CD8-positive, alpha-beta memory T cell (primary cell): ENCODE data around the gene CCDC158. TPM values are rescaled to one million over a fixed set of nuclear protein-coding genes. Genes with fewer than 3 reads are reported as not detected.

Source experiments
- CTCF ChIA-PET: fragments of 350-600 bp; sonication (Branson Sonifier 250); formaldehyde crosslinking; loops from one replicate; lab custom pipeline; 2021; ENCODE audit warnings: antibody characterized with exemption; lab: Charles Lee
- POLR2A ChIA-PET: fragments of 350-600 bp; sonication (Branson Sonifier 250); formaldehyde crosslinking; loops from one replicate; lab custom pipeline; 2021; ENCODE audit warnings: antibody characterized with exemption; lab: Charles Lee
- DNase-seq, 5 donors: peaks; one replicate each; pipeline versions ENCODE4 v3.0.0 to v3.0.0-alpha.2; 2020 to 2022; ENCODE audit warnings: mixed read lengths in 1 of 5
- H3K27ac ChIP-seq: one replicate; pipeline ENCODE4 v1.7.0; 2013; ENCODE audit warnings: low read depth, mild to moderate bottlenecking, low read length, moderate library complexity
- H3K27me3 ChIP-seq: 2 replicates; pipeline ENCODE4 v1.7.0; 2013; ENCODE audit warnings: low read length, mild to moderate bottlenecking; ENCODE audit not compliant: insufficient read depth, poor library complexity, severe bottlenecking
- H3K36me3 ChIP-seq: 2 replicates; pipeline ENCODE4 v1.7.0; 2013; ENCODE audit warnings: mild to moderate bottlenecking, low read length, moderate library complexity; ENCODE audit not compliant: insufficient read depth
- H3K4me1 ChIP-seq: 2 replicates; pipeline ENCODE4 v1.7.0; 2013; ENCODE audit warnings: mild to moderate bottlenecking, low read length, moderate library complexity; ENCODE audit not compliant: insufficient read depth
- H3K4me3 ChIP-seq: 2 replicates; pipeline ENCODE4 v1.7.0; 2013; ENCODE audit warnings: mild to moderate bottlenecking, low read length
- H3K9me3 ChIP-seq: 2 replicates; pipeline ENCODE4 v1.7.0; 2013; ENCODE audit warnings: mild to moderate bottlenecking, low read length
- H3K27ac Mint-ChIP-seq, 8 donors: one replicate each; pipeline ENCODE4 v1.8.0; 2020 to 2021; ENCODE audit warnings: mixed read lengths in 8 of 8, mild to moderate bottlenecking in 6 of 8, inconsistent platforms in 3 of 8, moderate library complexity in 3 of 8
- H3K27me3 Mint-ChIP-seq, 2 donors: one replicate each; pipeline ENCODE4 v1.8.0; 2020 to 2021; ENCODE audit warnings: mixed read lengths in 2 of 2, mild to moderate bottlenecking in 1 of 2, moderate library complexity in 1 of 2
- H3K36me3 Mint-ChIP-seq, 3 donors: one replicate each; pipeline ENCODE4 v1.8.0; 2020 to 2021; ENCODE audit warnings: mixed read lengths in 3 of 3, inconsistent platforms in 1 of 3, mild to moderate bottlenecking in 1 of 3
- H3K4me1 Mint-ChIP-seq, 3 donors: one replicate each; pipeline ENCODE4 v1.8.0; 2020 to 2021; ENCODE audit warnings: mixed read lengths in 3 of 3, inconsistent platforms in 1 of 3, mild to moderate bottlenecking in 1 of 3
- H3K4me3 Mint-ChIP-seq, 7 donors: one replicate each; pipeline ENCODE4 v1.8.0; 2020 to 2021; ENCODE audit warnings: mixed read lengths in 7 of 7, mild to moderate bottlenecking in 6 of 7, moderate library complexity in 4 of 7, inconsistent platforms in 2 of 7
- H3K9me3 Mint-ChIP-seq, 5 donors: one replicate each; pipeline ENCODE4 v1.8.0; 2020 to 2022; ENCODE audit warnings: mixed read lengths in 5 of 5, mild to moderate bottlenecking in 3 of 5, moderate library complexity in 2 of 5, inconsistent platforms in 1 of 5
- polyA plus RNA-seq: library from polyadenylated mRNA; unstranded; fragments of 300-500 nt; fragmentation: Illumina TruSeq; gene quantifications from one replicate; pipeline ENCODE4 v1.2.3, GENCODE V29; 2021
- total RNA-seq, 2 experiments: library from RNA; stranded (reverse); gene quantifications; one replicate each; pipeline ENCODE4 v1.2.3, GENCODE V29; 2021

CCDC158 gene
- total and polyA plus RNA-seq, 3 experiments from 2014 or later = not detected

GRCh38 chr4:76376534-76376933 lies 44.4 kb downstream of the CCDC158 start:
- Mint-ChIP-seq H3K36me3 (no peaks in the 10 kb centered on the region), H3K27me3 (peaks cover 4 to 9% of the 10 kb centered on the region in 2 donors), H3K4me1 (peaks cover 1 to 7% (median 6%) of the 10 kb centered on the region in 3 donors), H3K9me3 (peaks cover 0 to 5% (median 0%) of the 10 kb centered on the region in 5 donors), H3K4me3 (no peak overlapping the region), H3K27ac (no peak overlapping the region)
- H3K4me3 ChIP-seq = no peak overlapping the region
- no peak overlapping the region for H3K27ac ChIP-seq
- no peaks in the 10 kb centered on the region for H3K9me3 ChIP-seq
- POLR2A ChIA-PET = no interaction called here
- CTCF ChIA-PET = interaction anchor here (1.9 to 5.7 kb wide), 4 partner anchors 70 to 197 kb away, joined by 7 to 52 read pairs (median 12); partner anchors contain the start of gene STBD1
- no peaks in the 10 kb centered on the region for H3K4me1 ChIP-seq
- no peaks in the 10 kb centered on the region for H3K27me3 ChIP-seq
- no peak for DNase-seq
- no peaks in the 10 kb centered on the region for H3K36me3 ChIP-seq

- POLR2A ChIA-PET = no interaction called here
- Mint-ChIP-seq H3K4me1 (peaks cover 1 to 7% (median 6%) of the 10 kb centered on the region in 3 donors), H3K4me3 (no peak overlapping the region), H3K27me3 (peaks cover 2 to 9% of the 10 kb centered on the region in 2 donors), H3K27ac (no peak overlapping the region), H3K36me3 (no peaks in the 10 kb centered on the region), H3K9me3 (peaks cover 0 to 5% (median 0%) of the 10 kb centered on the region in 5 donors)
- no peaks in the 10 kb centered on the region for H3K36me3 ChIP-seq
- DNase-seq = no peak
- no peak overlapping the region for H3K27ac ChIP-seq
- no peak overlapping the region for H3K4me3 ChIP-seq
- no peaks in the 10 kb centered on the region for H3K4me1 ChIP-seq
- no peaks in the 10 kb centered on the region for H3K9me3 ChIP-seq
- CTCF ChIA-PET = interaction anchor here (5.7 kb wide), 1 partner anchor 196 kb away, joined by 52 read pairs; no protein-coding TSS in a partner anchor
- no peaks in the 10 kb centered on the region for H3K27me3 ChIP-seq
Measured at GRCh38 chr4:76375703-76376102, 45.2 kb downstream of the CCDC158 start.

GRCh38 chr4:76374798-76375197 lies 46.1 kb downstream of the CCDC158 start:
- H3K9me3 Mint-ChIP-seq = no peaks in the 10 kb centered on the region
- CTCF ChIA-PET = interaction anchor here (1.3 to 5.7 kb wide), 2 partner anchors 20 to 195 kb away, joined by 3 to 52 read pairs; no protein-coding TSS in a partner anchor

GRCh38 chr4:76373919-76374552 lies 46.9 kb downstream of the CCDC158 start:
- H3K36me3 ChIP-seq = no peaks in the 10 kb centered on the region
- no peaks in the 10 kb centered on the region for H3K9me3 Mint-ChIP-seq
- ChIA-PET POLR2A (no interaction called here), CTCF (interaction anchor here (1.3 to 5.7 kb wide), 2 partner anchors 19 to 194 kb away, joined by 3 to 52 read pairs; no protein-coding TSS in a partner anchor)
- no peaks in the 10 kb centered on the region for H3K27me3 ChIP-seq
- H3K4me3 ChIP-seq = no peak overlapping the region
- no peaks in the 10 kb centered on the region for H3K36me3 Mint-ChIP-seq
- no peak overlapping the region for H3K27ac ChIP-seq
- H3K4me1 Mint-ChIP-seq = peaks cover 1 to 7% (median 6%) of the 10 kb centered on the region in 3 donors
- DNase-seq = no peak
- H3K4me3 Mint-ChIP-seq = no peak overlapping the region
- no peaks in the 10 kb centered on the region for H3K4me1 ChIP-seq
- no peaks in the 10 kb centered on the region for H3K9me3 ChIP-seq
- H3K27me3 Mint-ChIP-seq = peaks cover 0 to 9% of the 10 kb centered on the region in 2 donors
- peak overlapping the region in 2 of 8 donors; percentile 4 to 12 for H3K27ac Mint-ChIP-seq

More at GRCh38 chr4:76374798-76375197, 46.1 kb downstream of the CCDC158 start:
- POLR2A ChIA-PET = no interaction called here
- Histone ChIP-seq H3K27ac (no peak overlapping the region), H3K4me1 (no peaks in the 10 kb centered on the region), H3K27me3 (no peaks in the 10 kb centered on the region), H3K9me3 (no peaks in the 10 kb centered on the region), H3K4me3 (no peak overlapping the region), H3K36me3 (no peaks in the 10 kb centered on the region)
- no peak for DNase-seq
- Mint-ChIP-seq H3K27ac (no peak overlapping the region), H3K36me3 (no peaks in the 10 kb centered on the region), H3K4me3 (no peak overlapping the region), H3K4me1 (peaks cover 1 to 7% (median 6%) of the 10 kb centered on the region in 3 donors), H3K27me3 (peaks cover 0 to 9% of the 10 kb centered on the region in 2 donors)

- ChIA-PET CTCF (no interaction called here), POLR2A (no interaction called here)
- DNase-seq = no peak
- Histone ChIP-seq H3K27ac (no peak overlapping the region), H3K9me3 (no peaks in the 10 kb centered on the region), H3K4me3 (no peak overlapping the region), H3K27me3 (no peaks in the 10 kb centered on the region), H3K4me1 (no peaks in the 10 kb centered on the region), H3K36me3 (no peaks in the 10 kb centered on the region)
- Mint-ChIP-seq H3K9me3 (no peaks in the 10 kb centered on the region), H3K4me3 (no peak overlapping the region), H3K36me3 (no peaks in the 10 kb centered on the region), H3K27me3 (peaks cover 3 to 35% of the 10 kb centered on the region in 2 donors), H3K4me1 (no peaks in the 10 kb centered on the region), H3K27ac (no peak overlapping the region)
Measured at GRCh38 chr4:76366737-76367136, 54.2 kb downstream of the CCDC158 start.

GRCh38 chr4:76365636-76366035 lies 55.3 kb downstream of the CCDC158 start:
- no peak for DNase-seq
- H3K27ac Mint-ChIP-seq = no peak overlapping the region
- H3K27me3 Mint-ChIP-seq = peaks cover 3 to 35% of the 10 kb centered on the region in 2 donors
- POLR2A ChIA-PET = no interaction called here
- H3K4me1 Mint-ChIP-seq = no peaks in the 10 kb centered on the region
- peaks cover 0 to 5% (median 0%) of the 10 kb centered on the region in 3 donors for H3K36me3 Mint-ChIP-seq
- Histone ChIP-seq H3K27me3 (no peaks in the 10 kb centered on the region), H3K27ac (no peak overlapping the region), H3K4me1 (no peaks in the 10 kb centered on the region), H3K4me3 (no peak overlapping the region), H3K9me3 (no peaks in the 10 kb centered on the region), H3K36me3 (no peaks in the 10 kb centered on the region)
- CTCF ChIA-PET = no interaction called here
- H3K9me3 Mint-ChIP-seq = peaks cover 0 to 6% (median 3%) of the 10 kb centered on the region in 5 donors
- H3K4me3 Mint-ChIP-seq = no peak overlapping the region

- Histone ChIP-seq H3K9me3 (no peaks in the 10 kb centered on the region), H3K36me3 (no peaks in the 10 kb centered on the region), H3K4me1 (no peaks in the 10 kb centered on the region), H3K27ac (no peak overlapping the region), H3K4me3 (no peak overlapping the region), H3K27me3 (no peaks in the 10 kb centered on the region)
- POLR2A ChIA-PET = no interaction called here
- H3K4me1 Mint-ChIP-seq = no peaks in the 10 kb centered on the region
- peaks cover 3 to 35% of the 10 kb centered on the region in 2 donors for H3K27me3 Mint-ChIP-seq
- H3K36me3 Mint-ChIP-seq = peaks cover 0 to 10% (median 0%) of the 10 kb centered on the region in 3 donors
- no peak for DNase-seq
- no peak overlapping the region for H3K4me3 Mint-ChIP-seq
- CTCF ChIA-PET = no interaction called here
- no peak overlapping the region for H3K27ac Mint-ChIP-seq
- peaks cover 0 to 12% (median 10%) of the 10 kb centered on the region in 5 donors for H3K9me3 Mint-ChIP-seq
Measured at GRCh38 chr4:76364763-76365162, 56.2 kb downstream of the CCDC158 start.

GRCh38 chr4:76363556-76364290 lies 57.2 kb downstream of the CCDC158 start:
- Mint-ChIP-seq H3K4me1 (peaks cover 0 to 5% (median 0%) of the 10 kb centered on the region in 3 donors), H3K27ac (no peak overlapping the region), H3K27me3 (peaks cover 3 to 35% of the 10 kb centered on the region in 2 donors), H3K9me3 (peaks cover 10 to 22% (median 19%) of the 10 kb centered on the region in 5 donors), H3K36me3 (peaks cover 0 to 21% (median 3%) of the 10 kb centered on the region in 3 donors), H3K4me3 (no peak overlapping the region)
- CTCF ChIA-PET = no interaction called here
- no peak overlapping the region for H3K4me3 ChIP-seq
- no peaks in the 10 kb centered on the region for H3K27me3 ChIP-seq
- H3K36me3 ChIP-seq = no peaks in the 10 kb centered on the region
- POLR2A ChIA-PET = no interaction called here
- H3K4me1 ChIP-seq = no peaks in the 10 kb centered on the region
- H3K9me3 ChIP-seq = no peaks in the 10 kb centered on the region
- DNase-seq = no peak
- H3K27ac ChIP-seq = no peak overlapping the region
